ENCODE data around the gene TMC5.

GRCh38 chr16:19490619-19491018, 72.9 kb downstream of the TMC5 start:
- TF ChIP-seq HMGXB4 (CRISPR knock-in tag; IDR thresholded peaks at IDR 0.05; ENCODE audit: borderline replicate concordance in 1 of 2, low read depth in 1 of 2): no peak
- TF ChIP-seq GABPB1 (CRISPR knock-in tag; IDR thresholded peaks at IDR 0.05): no peak
- TF ChIP-seq CTCF (CRISPR knock-in tag; IDR thresholded peaks at IDR 0.05): no peak
- no peak for TF ChIP-seq PREB (CRISPR knock-in tag; IDR thresholded peaks at IDR 0.05)
- TF ChIP-seq GMEB1 (CRISPR knock-in tag; IDR thresholded peaks at IDR 0.05; ENCODE audit: borderline replicate concordance): no peak
- TF ChIP-seq ZNF296 (CRISPR knock-in tag; conservative IDR thresholded peaks at IDR 0.05): no peak
- TF ChIP-seq NR2F6 (IDR thresholded peaks at IDR 0.05): no peak
- TF ChIP-seq NR2F6 (CRISPR knock-in tag; IDR thresholded peaks at IDR 0.05): no peak
- TF ChIP-seq UBTF (CRISPR knock-in tag; IDR thresholded peaks at IDR 0.05): no peak
- TF ChIP-seq MAFF (IDR thresholded peaks at IDR 0.05; ENCODE audit: low read depth, low read length): no peak
- no peak for TF ChIP-seq ZNF704 (CRISPR knock-in tag; IDR thresholded peaks at IDR 0.05; ENCODE audit: borderline replicate concordance)
